Mesendoderm (in vitro differentiated cells): ENCODE results near the gene NQO2.

Experiments
- DNase-seq: peaks from one replicate; pipeline ENCODE4 v3.0.0; 2013
- H2AK5ac ChIP-seq: 2 replicates; pipeline ENCODE4 v1.6.1; 2013; ENCODE audit warnings: low read length, inconsistent platforms
- H2BK120ac ChIP-seq: 2 replicates; pipeline ENCODE4 v1.6.1; 2013; ENCODE audit warnings: low read depth, mild to moderate bottlenecking, low read length, moderate library complexity, mixed read lengths
- H2BK15ac ChIP-seq: replicated peaks from 2 replicates; pipeline ENCODE4 v1.6.1; 2013; ENCODE audit warnings: low read depth, mild to moderate bottlenecking, moderate library complexity
- H2BK5ac ChIP-seq: 2 replicates; pipeline ENCODE4 v1.6.1; 2013; ENCODE audit warnings: low read length, inconsistent platforms
- H3K18ac ChIP-seq: 2 replicates; pipeline ENCODE4 v1.6.1; 2013; ENCODE audit warnings: mild to moderate bottlenecking, low read length, mixed read lengths
- H3K23ac ChIP-seq: one replicate; pipeline ENCODE4 v1.6.1; 2013; ENCODE audit warnings: low read length
- H3K27ac ChIP-seq: 2 replicates; pipeline ENCODE4 v1.5.1; 2013; ENCODE audit warnings: low read depth, mild to moderate bottlenecking, inconsistent platforms, low read length, moderate library complexity
- H3K27me3 ChIP-seq: 2 replicates; pipeline ENCODE4 v1.6.1; 2013; ENCODE audit warnings: low read length, control low read depth, mild to moderate bottlenecking, inconsistent platforms; ENCODE audit not compliant: insufficient read depth, poor library complexity
- H3K36me3 ChIP-seq: 2 replicates; pipeline ENCODE4 v1.6.1; 2013; ENCODE audit warnings: low read length, inconsistent platforms; ENCODE audit not compliant: control insufficient read depth, insufficient read depth
- H3K4ac ChIP-seq: one replicate; pipeline ENCODE4 v1.6.1; 2013; ENCODE audit warnings: low read depth, mild to moderate bottlenecking, low read length, moderate library complexity
- H3K4me1 ChIP-seq: 2 replicates; pipeline ENCODE4 v1.6.1; 2013; ENCODE audit warnings: low read depth, low read length, inconsistent platforms; ENCODE audit not compliant: control insufficient read depth
- H3K4me2 ChIP-seq: 2 replicates; pipeline ENCODE4 v1.6.1; 2013; ENCODE audit warnings: low read length
- H3K4me3 ChIP-seq: 2 replicates; pipeline ENCODE4 v1.5.1; 2013; ENCODE audit warnings: mild to moderate bottlenecking, low read length
- H3K56ac ChIP-seq: one replicate; pipeline ENCODE4 v1.6.1; 2013; ENCODE audit warnings: low read length
- H3K79me1 ChIP-seq: 2 replicates; pipeline ENCODE4 v1.6.1; 2013; ENCODE audit warnings: low read length, inconsistent platforms
- H3K79me2 ChIP-seq: 2 replicates; pipeline ENCODE4 v1.6.1; 2013; ENCODE audit warnings: mild to moderate bottlenecking, low read length; ENCODE audit not compliant: control insufficient read depth, insufficient read depth
- H3K9ac ChIP-seq: 2 replicates; pipeline ENCODE4 v1.6.1; 2013; ENCODE audit warnings: low read length, inconsistent platforms
- H4K5ac ChIP-seq: one replicate; pipeline ENCODE4 v1.6.1; 2013; ENCODE audit warnings: low read length
- H4K8ac ChIP-seq: one replicate; pipeline ENCODE4 v1.6.1; 2013; ENCODE audit warnings: low read depth, mild to moderate bottlenecking, control low read depth, low read length, moderate library complexity
- WGBS: extraction: QIAGEN DNeasy Blood & Tissue Kit; methylation state at CpG from one replicate; pipeline ENCODE4 v1.1.7; 2013; ENCODE audit warnings: low lambda C conversion rate, missing lambda C conversion rate; ENCODE audit not compliant: insufficient coverage; ENCODE audit errors: extremely low coverage; 5-methylcytosine and 5-hydroxymethylcytosine counted together

Gene NQO2

GRCh38 chr6:2988094-2988425 is 11.6 kb upstream of the NQO2 start:
- Histone ChIP-seq H3K4me3 (peak overlapping the region; percentile 59), H3K4me2 (peak overlapping the region; percentile 73), H3K4me1 (peaks cover 16% of the 10 kb centered on the region), H3K18ac (peak overlapping the region; percentile 42), H3K79me1 (no peaks in the 10 kb centered on the region), H3K79me2 (no peaks in the 10 kb centered on the region), H3K23ac (no peak overlapping the region), H3K56ac (peak overlapping the region; percentile 97), H3K4ac (peak overlapping the region; percentile 83), H4K5ac (no peak overlapping the region), H4K8ac (peak overlapping the region; percentile 60), H3K27me3 (no peaks in the 10 kb centered on the region), H2BK15ac (no peak overlapping the region), H2BK120ac (no peak overlapping the region), H3K36me3 (no peaks in the 10 kb centered on the region), H3K27ac (peak overlapping the region; percentile 98), H2BK5ac (peak overlapping the region; percentile 53), H2AK5ac (peak overlapping the region; percentile 86), H3K9ac (peak overlapping the region; percentile 93)
- no peak for DNase-seq
- WGBS: no CpG with 5 or more reads among the region's 2 CpGs

- WGBS: no CpG with 5 or more reads among the region's 64 CpGs
- DNase-seq: peak; percentile 98
- no peak overlapping the region for H2AK5ac ChIP-seq
- H4K8ac ChIP-seq: no peak overlapping the region
- peak overlapping the region; percentile 98 for H3K4ac ChIP-seq
- no peaks in the 10 kb centered on the region for H3K79me2 ChIP-seq
- H3K9ac ChIP-seq: peak overlapping the region; percentile 93
- H3K56ac ChIP-seq: peak overlapping the region; percentile 97
- H3K4me1 ChIP-seq: peaks cover 15% of the 10 kb centered on the region
- peak overlapping the region; percentile 98 for H3K27ac ChIP-seq
- H3K4me3 ChIP-seq: peak overlapping the region; percentile 59
- no peak overlapping the region for H2BK15ac ChIP-seq
- peak overlapping the region; percentile 49 for H2BK120ac ChIP-seq
- no peaks in the 10 kb centered on the region for H3K36me3 ChIP-seq
- H2BK5ac ChIP-seq: peak overlapping the region; percentile 89
- no peak overlapping the region for H4K5ac ChIP-seq
- H3K23ac ChIP-seq: no peak overlapping the region
- H3K18ac ChIP-seq: peak overlapping the region; percentile 85
- H3K4me2 ChIP-seq: peak overlapping the region; percentile 73
- no peaks in the 10 kb centered on the region for H3K79me1 ChIP-seq
- H3K27me3 ChIP-seq: no peaks in the 10 kb centered on the region
Observed at GRCh38 chr6:2988426-2989331, 11.0 kb upstream of the NQO2 start.

- Histone ChIP-seq H3K79me2 (no peaks in the 10 kb centered on the region), H2AK5ac (peak overlapping the region; percentile 99), H4K8ac (no peak overlapping the region), H2BK120ac (peak overlapping the region; percentile 98), H3K27me3 (no peaks in the 10 kb centered on the region), H3K56ac (peak overlapping the region; percentile 98), H3K4me3 (peak overlapping the region; percentile 63), H2BK5ac (peak overlapping the region; percentile 99), H4K5ac (peak overlapping the region; percentile 44), H3K23ac (peak overlapping the region; percentile 91), H3K27ac (peak overlapping the region; percentile 98), H3K4me1 (peaks cover 15% of the 10 kb centered on the region), H3K9ac (peak overlapping the region; percentile 93), H3K36me3 (no peaks in the 10 kb centered on the region), H3K79me1 (no peaks in the 10 kb centered on the region), H3K18ac (peak overlapping the region; percentile 97), H2BK15ac (peak overlapping the region; percentile 60), H3K4ac (peak overlapping the region; percentile 98), H3K4me2 (peak overlapping the region; percentile 89)
- peak; percentile 99 for DNase-seq
- no CpG with 5 or more reads among the region's 22 CpGs for WGBS
Observed at GRCh38 chr6:2989332-2990247, 10.1 kb upstream of the NQO2 start.

GRCh38 chr6:2990248-2990931 is 9.3 kb upstream of the NQO2 start:
- H3K4me2 ChIP-seq: peak overlapping the region; percentile 89
- no peaks in the 10 kb centered on the region for H3K36me3 ChIP-seq
- peak overlapping the region; percentile 98 for H3K56ac ChIP-seq
- H3K4me1 ChIP-seq: peaks cover 9% of the 10 kb centered on the region
- peak overlapping the region; percentile 98 for H2BK120ac ChIP-seq
- peak overlapping the region; percentile 60 for H2BK15ac ChIP-seq
- peak overlapping the region; percentile 92 for H3K9ac ChIP-seq
- H4K8ac ChIP-seq: no peak overlapping the region
- peak overlapping the region; percentile 52 for H3K23ac ChIP-seq
- no peak overlapping the region for H4K5ac ChIP-seq
- no peaks in the 10 kb centered on the region for H3K27me3 ChIP-seq
- no CpG with 5 or more reads among the region's 19 CpGs for WGBS
- peak; percentile 89 for DNase-seq
- no peaks in the 10 kb centered on the region for H3K79me1 ChIP-seq
- no peak overlapping the region for H3K4me3 ChIP-seq
- H3K4ac ChIP-seq: peak overlapping the region; percentile 83
- H3K18ac ChIP-seq: peak overlapping the region; percentile 97
- peak overlapping the region; percentile 99 for H2BK5ac ChIP-seq
- peak overlapping the region; percentile 98 for H3K27ac ChIP-seq
- no peak overlapping the region for H2AK5ac ChIP-seq
- H3K79me2 ChIP-seq: no peaks in the 10 kb centered on the region

- no peak for DNase-seq
- Histone ChIP-seq H2AK5ac (no peak overlapping the region), H3K4me1 (peaks cover 9% of the 10 kb centered on the region), H3K79me1 (no peaks in the 10 kb centered on the region), H2BK15ac (peak overlapping the region; percentile 76), H4K8ac (no peak overlapping the region), H3K27me3 (no peaks in the 10 kb centered on the region), H3K27ac (peak overlapping the region; percentile 78), H3K4me2 (no peak overlapping the region), H3K79me2 (no peaks in the 10 kb centered on the region), H3K23ac (no peak overlapping the region), H4K5ac (no peak overlapping the region), H2BK120ac (no peak overlapping the region), H2BK5ac (peak overlapping the region; percentile 62), H3K9ac (peak overlapping the region; percentile 45), H3K4ac (no peak overlapping the region), H3K36me3 (no peaks in the 10 kb centered on the region), H3K4me3 (no peak overlapping the region), H3K18ac (peak overlapping the region; percentile 85), H3K56ac (peak overlapping the region; percentile 98)
- no CpG with 5 or more reads among the region's 10 CpGs for WGBS
Observed at GRCh38 chr6:2990932-2991506, 8.7 kb upstream of the NQO2 start.
